K562 (cell line): ENCODE results near the gene TFB2M. TPM values are rescaled to one million over a fixed set of nuclear protein-coding genes. Genes with fewer than 3 reads are reported as not detected.
A peak's percentile ranks its signal among the peaks of the same experiment; 100 is the strongest.

Experiments
- ATF6 ChIP-seq: sonication (generic); formaldehyde crosslinking; IDR thresholded peaks from 2 replicates; pipeline ENCODE4 v1.4.0; 2020; ENCODE audit warnings: mild to moderate bottlenecking, missing genetic modification reagents
- DNMT1 ChIP-seq: fragments of 450-650 bp; IDR thresholded peaks from 2 replicates; pipeline ENCODE4 v1.6.1; 2016; ENCODE audit warnings: antibody characterized with exemption, mild to moderate bottlenecking
- FOSL1 ChIP-seq: fragments of 200-800 bp; sonication (Bioruptor generic); conservative IDR thresholded peaks from 2 replicates; pipeline ENCODE4 v1.6.1; 2016; ENCODE audit warnings: missing genetic modification characterization, missing compliant biosample characterization
- GTF3C2 ChIP-seq: IDR thresholded peaks from 3 replicates; pipeline ENCODE4 v1.6.1; 2011; ENCODE audit warnings: borderline replicate concordance, mild to moderate bottlenecking, moderate library complexity; ENCODE audit not compliant: insufficient read length; ENCODE audit errors: extremely low read depth
- HSF4 ChIP-seq: fragments of 250-450 bp; sonication (Bioruptor Pico); IDR thresholded peaks from 2 replicates; pipeline ENCODE4 v2.1.2; 2022; ENCODE audit warnings: mild to moderate bottlenecking, moderate library complexity, borderline replicate concordance
- KLF13 ChIP-seq: fragments of 450-650 bp; IDR thresholded peaks from 2 replicates; pipeline ENCODE4 v1.6.1; 2016; ENCODE audit warnings: missing genetic modification characterization, low read depth, mild to moderate bottlenecking, missing compliant biosample characterization, moderate library complexity, borderline replicate concordance
- NELFE ChIP-seq: IDR thresholded peaks from 2 replicates; pipeline ENCODE4 v1.6.1; 2011; ENCODE audit warnings: mild to moderate bottlenecking; ENCODE audit not compliant: insufficient read depth, insufficient read length
- NR2C1 ChIP-seq, 2 experiments: fragments of 450-650 bp; IDR thresholded peaks; 2 replicates each; pipeline ENCODE4 v1.6.1; 2017; ENCODE audit warnings: mild to moderate bottlenecking in 2 of 2, antibody characterized with exemption in 1 of 2, inconsistent platforms in 1 of 2, missing compliant biosample characterization in 1 of 2, missing genetic modification characterization in 1 of 2
- NR3C1 ChIP-seq: sonication (generic); formaldehyde crosslinking; IDR thresholded peaks from 2 replicates; pipeline ENCODE4 v1.8.1; 2022; ENCODE audit warnings: missing genetic modification reagents
- RFX1 ChIP-seq: fragments of 450-650 bp; IDR thresholded peaks from 2 replicates; pipeline ENCODE4 v1.6.1; 2016; ENCODE audit warnings: mild to moderate bottlenecking, moderate library complexity
- polyA plus RNA-seq, 8 experiments: library from polyadenylated mRNA; depleted of rRNA in 4 of 8; stranded (reverse) in 5 of 8; unstranded in 3 of 8; fragments of >200 nt; fragmentation: Nextera tagmentation in 2 of 8; fragmentation: Illumina TruSeq in 1 of 8; extraction: Ambion mirVana in 2 of 8; extraction: Trizol in 1 of 8; gene quantifications; 2 replicates each; pipeline versions ENCODE4 v1.2.1 to v1.2.3, GENCODE V29; 2011 to 2014; ENCODE audit warnings: inconsistent platforms in 1 of 8, missing spikeins in 1 of 8
- total RNA-seq, 7 experiments: library from RNA; depleted of rRNA in 6 of 7; stranded (reverse); fragments of >200 nt in 6 of 7; fragmentation: Illumina TruSeq in 2 of 7; extraction: Trizol in 2 of 7; gene quantifications; 2 replicates each; pipeline versions ENCODE4 v1.2.1 to v1.2.3, GENCODE V29; 2011 to 2021; ENCODE audit warnings: low replicate concordance in 1 of 7
- TF ChIP-seq, protein P1 (sequence below), 2 experiments: fragments of 450-650 bp in 1 of 2; sonication (generic) in 1 of 2; formaldehyde crosslinking in 1 of 2; IDR thresholded peaks; 2 replicates each; pipeline versions ENCODE4 v1.7.1 to v1.9.0; 2016 to 2022; ENCODE audit warnings: inconsistent platforms in 1 of 2, mild to moderate bottlenecking in 1 of 2, missing genetic modification reagents in 1 of 2
- TF ChIP-seq, protein P2 (sequence below): sonication (generic); formaldehyde crosslinking; IDR thresholded peaks from 2 replicates; pipeline ENCODE4 v1.8.0; 2022; ENCODE audit warnings: mild to moderate bottlenecking, missing genetic modification reagents

The TFB2M gene
- total and polyA plus RNA-seq, 9 of the 15 experiments (the other 6 are each of a cell fraction or from before 2014, with no cell fraction given) = 55.1 to 162 (median 70.6) TPM

- TF ChIP-seq, protein P1, sequence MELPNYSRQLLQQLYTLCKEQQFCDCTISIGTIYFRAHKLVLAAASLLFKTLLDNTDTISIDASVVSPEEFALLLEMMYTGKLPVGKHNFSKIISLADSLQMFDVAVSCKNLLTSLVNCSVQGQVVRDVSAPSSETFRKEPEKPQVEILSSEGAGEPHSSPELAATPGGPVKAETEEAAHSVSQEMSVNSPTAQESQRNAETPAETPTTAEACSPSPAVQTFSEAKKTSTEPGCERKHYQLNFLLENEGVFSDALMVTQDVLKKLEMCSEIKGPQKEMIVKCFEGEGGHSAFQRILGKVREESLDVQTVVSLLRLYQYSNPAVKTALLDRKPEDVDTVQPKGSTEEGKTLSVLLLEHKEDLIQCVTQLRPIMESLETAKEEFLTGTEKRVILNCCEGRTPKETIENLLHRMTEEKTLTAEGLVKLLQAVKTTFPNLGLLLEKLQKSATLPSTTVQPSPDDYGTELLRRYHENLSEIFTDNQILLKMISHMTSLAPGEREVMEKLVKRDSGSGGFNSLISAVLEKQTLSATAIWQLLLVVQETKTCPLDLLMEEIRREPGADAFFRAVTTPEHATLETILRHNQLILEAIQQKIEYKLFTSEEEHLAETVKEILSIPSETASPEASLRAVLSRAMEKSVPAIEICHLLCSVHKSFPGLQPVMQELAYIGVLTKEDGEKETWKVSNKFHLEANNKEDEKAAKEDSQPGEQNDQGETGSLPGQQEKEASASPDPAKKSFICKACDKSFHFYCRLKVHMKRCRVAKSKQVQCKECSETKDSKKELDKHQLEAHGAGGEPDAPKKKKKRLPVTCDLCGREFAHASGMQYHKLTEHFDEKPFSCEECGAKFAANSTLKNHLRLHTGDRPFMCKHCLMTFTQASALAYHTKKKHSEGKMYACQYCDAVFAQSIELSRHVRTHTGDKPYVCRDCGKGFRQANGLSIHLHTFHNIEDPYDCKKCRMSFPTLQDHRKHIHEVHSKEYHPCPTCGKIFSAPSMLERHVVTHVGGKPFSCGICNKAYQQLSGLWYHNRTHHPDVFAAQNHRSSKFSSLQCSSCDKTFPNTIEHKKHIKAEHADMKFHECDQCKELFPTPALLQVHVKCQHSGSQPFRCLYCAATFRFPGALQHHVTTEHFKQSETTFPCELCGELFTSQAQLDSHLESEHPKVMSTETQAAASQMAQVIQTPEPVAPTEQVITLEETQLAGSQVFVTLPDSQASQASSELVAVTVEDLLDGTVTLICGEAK (IDR thresholded peaks at IDR 0.05) = no peak
- TF ChIP-seq, protein P1 (CRISPR knock-in tag; IDR thresholded peaks at IDR 0.05) = no peak
- TF ChIP-seq GTF3C2 (no peak), NELFE (no peak), DNMT1 (no peak), HSF4 (no peak), RFX1 (0 out of 2 replicates have a peak, but pooled peaks have one; percentile 9), NR2C1 (IDR thresholded peaks at IDR 0.05) (no peak), NR2C1 (tag; IDR thresholded peaks at IDR 0.05) (no peak), KLF13 (tag) (no peak), FOSL1 (tag) (peak; percentile 73), ATF6 (CRISPR knock-in tag) (no peak), NR3C1 (CRISPR knock-in tag) (no peak)
- TF ChIP-seq, protein P2, sequence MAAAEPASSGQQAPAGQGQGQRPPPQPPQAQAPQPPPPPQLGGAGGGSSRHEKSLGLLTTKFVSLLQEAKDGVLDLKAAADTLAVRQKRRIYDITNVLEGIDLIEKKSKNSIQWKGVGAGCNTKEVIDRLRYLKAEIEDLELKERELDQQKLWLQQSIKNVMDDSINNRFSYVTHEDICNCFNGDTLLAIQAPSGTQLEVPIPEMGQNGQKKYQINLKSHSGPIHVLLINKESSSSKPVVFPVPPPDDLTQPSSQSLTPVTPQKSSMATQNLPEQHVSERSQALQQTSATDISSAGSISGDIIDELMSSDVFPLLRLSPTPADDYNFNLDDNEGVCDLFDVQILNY (CRISPR knock-in tag) = no peak
Measured at GRCh38 chr1:246577720-246578106, 11.7 kb upstream of the TFB2M start (continued).
